Lung (tissue), 12 donors: Measurements from ENCODE around the gene NLGN3. TPM values are rescaled to one million over a fixed set of nuclear protein-coding genes. Genes with fewer than 3 reads are reported as not detected.

Experiments used
- ATAC-seq: fragments of 200-7000 bp; cut with Tn5 transposase; one replicate; pipeline ENCODE4 v1.9.1; 2020; ENCODE audit warnings: moderate number of reproducible peaks; ENCODE audit not compliant: insufficient read depth, low FRiP score
- DNase-seq, 3 donors: peaks; one replicate each; pipeline ENCODE4 v3.0.0-alpha.2; 2013 to 2017
- H3K27ac ChIP-seq, 2 donors: one replicate each; pipeline ENCODE4 v1.5.1; 2013; ENCODE audit warnings: mild to moderate bottlenecking in 2 of 2, moderate library complexity in 2 of 2, control low read depth in 1 of 2, inconsistent platforms in 1 of 2, low read depth in 1 of 2, low read length in 1 of 2
- H3K27me3 ChIP-seq, 3 donors: one replicate each; pipeline ENCODE4 v1.5.1; 2013; ENCODE audit warnings: low read length in 2 of 3; ENCODE audit not compliant: control insufficient read depth in 3 of 3, insufficient read depth in 3 of 3
- H3K36me3 ChIP-seq, 4 donors: one replicate each; pipeline ENCODE4 v1.5.1; 2013; ENCODE audit warnings: low read length in 4 of 4, mild to moderate bottlenecking in 1 of 4, moderate library complexity in 1 of 4; ENCODE audit not compliant: control insufficient read depth in 4 of 4, insufficient read depth in 4 of 4
- H3K4me1 ChIP-seq, 5 donors: one replicate each; pipeline ENCODE4 v1.5.1; 2013; ENCODE audit warnings: low read length in 5 of 5, mild to moderate bottlenecking in 2 of 5, moderate library complexity in 1 of 5; ENCODE audit not compliant: control insufficient read depth in 5 of 5, insufficient read depth in 5 of 5
- H3K4me3 ChIP-seq: one replicate; pipeline ENCODE4 v1.5.1; 2013; ENCODE audit warnings: mild to moderate bottlenecking, control low read depth, moderate library complexity
- H3K9ac ChIP-seq, 2 donors: one replicate each; pipeline ENCODE4 v1.5.1; 2013; ENCODE audit warnings: low read length in 2 of 2, control low read depth in 1 of 2; ENCODE audit not compliant: insufficient read depth in 1 of 2
- H3K9me3 ChIP-seq, 4 donors: one replicate each; pipeline ENCODE4 v1.5.1; 2013; ENCODE audit warnings: low read length in 3 of 4, mild to moderate bottlenecking in 1 of 4, moderate library complexity in 1 of 4; ENCODE audit not compliant: control insufficient read depth in 4 of 4, insufficient read depth in 3 of 4
- CTCF ChIP-seq: IDR thresholded peaks from 2 replicates; pipeline ENCODE4 v1.5.1; 2012; ENCODE audit warnings: mild to moderate bottlenecking; ENCODE audit errors: control extremely low read depth, extremely low read depth
- WGBS, 2 donors: extraction: QIAGEN DNeasy Blood & Tissue Kit; methylation state at CpG; one replicate each; pipeline ENCODE4 v1.1.7; 2013; 5-methylcytosine and 5-hydroxymethylcytosine counted together
- polyA plus RNA-seq, 2 donors: library from polyadenylated mRNA; stranded (reverse); fragments of 200-250 nt; gene quantifications; one replicate each; pipeline ENCODE4 v1.2.1, GENCODE V29; 2013
- total RNA-seq, 2 donors: library from RNA; depleted of rRNA in 1 of 2; stranded (reverse); fragments of >200 nt in 1 of 2; gene quantifications; one replicate each; pipeline ENCODE4 v1.2.1, GENCODE V29; 2014 to 2021
- donor health status: control.
- donor health status: control.
- donor health status: Bipolar disorder and iron deficiency.
- donor health status: healthy.
- donor health status: DM: yes; HTN: yes; CAD: no.

NLGN3 gene
- total and polyA plus RNA-seq, 4 donors = 0.20 to 1.5 (median 0.78) TPM

DNA sequence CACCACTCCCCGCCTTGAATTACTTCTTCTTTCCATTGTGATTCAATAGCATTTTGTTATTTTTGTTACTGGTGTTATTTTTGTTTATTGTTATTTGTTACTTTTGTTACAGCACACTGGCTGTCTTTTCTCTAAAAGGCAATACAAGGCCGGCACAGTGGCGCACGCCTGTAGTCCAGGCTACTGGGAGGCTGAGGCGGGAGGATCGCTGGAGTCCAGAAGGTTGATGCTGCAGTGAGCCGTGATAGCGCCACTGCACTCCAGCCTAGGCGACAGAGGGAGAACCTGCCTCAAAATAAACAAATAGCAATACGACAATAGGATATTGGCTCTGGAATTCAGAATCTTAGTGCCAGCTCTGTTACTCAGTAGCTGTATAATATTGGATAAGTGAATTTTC, 27.3 kb upstream of the NLGN3 start:
- TF ChIP-seq CTCF = no peak
- H3K27me3 ChIP-seq = no peaks in the 10 kb centered on the region
- peaks cover 0 to 2% (median 0%) of the 10 kb centered on the region in 4 donors for H3K9me3 ChIP-seq
- no peak overlapping the region for H3K27ac ChIP-seq
- no peak overlapping the region for H3K4me3 ChIP-seq
- 74 to 90% methylated on average over 10 of the region's 10 CpGs for WGBS, 2 donors
- peaks cover 6 to 21% (median 11%) of the 10 kb centered on the region in 4 donors for H3K36me3 ChIP-seq
- DNase-seq (no peak), ATAC-seq (no peak)
- H3K9ac ChIP-seq = no peak overlapping the region
- peaks cover 0 to 7% (median 3%) of the 10 kb centered on the region in 5 donors for H3K4me1 ChIP-seq

- H3K36me3 ChIP-seq = peaks cover 11 to 27% (median 19%) of the 10 kb centered on the region in 4 donors
- 3 to 28% methylated on average over 32 to 56 of the region's 56 CpGs for WGBS, 2 donors
- peaks cover 0 to 2% (median 0%) of the 10 kb centered on the region in 4 donors for H3K9me3 ChIP-seq
- H3K27me3 ChIP-seq = no peaks in the 10 kb centered on the region
- H3K27ac ChIP-seq = peak within 1 kb of the TSS; percentile 44 to 51
- H3K4me1 ChIP-seq = peaks cover 0 to 7% (median 3%) of the 10 kb centered on the region in 5 donors
- peak within 1 kb of the TSS; percentile 57 for H3K4me3 ChIP-seq
- peak within 1 kb of the TSS; percentile 56 to 83 for H3K9ac ChIP-seq
- peak; percentile 91 to 95 (median 91) for DNase-seq
- TF ChIP-seq CTCF = no peak
- peak; percentile 94 for ATAC-seq
Observed at GRCh38 chrX:71118032-71118984, 26.3 kb upstream of the NLGN3 start, which contains the start of gene MED12. Gene MED12, plus strand, starts transcription at chrX:71118596. Its CDS starts 159 bp downstream, at chrX:71118755.

DNA sequence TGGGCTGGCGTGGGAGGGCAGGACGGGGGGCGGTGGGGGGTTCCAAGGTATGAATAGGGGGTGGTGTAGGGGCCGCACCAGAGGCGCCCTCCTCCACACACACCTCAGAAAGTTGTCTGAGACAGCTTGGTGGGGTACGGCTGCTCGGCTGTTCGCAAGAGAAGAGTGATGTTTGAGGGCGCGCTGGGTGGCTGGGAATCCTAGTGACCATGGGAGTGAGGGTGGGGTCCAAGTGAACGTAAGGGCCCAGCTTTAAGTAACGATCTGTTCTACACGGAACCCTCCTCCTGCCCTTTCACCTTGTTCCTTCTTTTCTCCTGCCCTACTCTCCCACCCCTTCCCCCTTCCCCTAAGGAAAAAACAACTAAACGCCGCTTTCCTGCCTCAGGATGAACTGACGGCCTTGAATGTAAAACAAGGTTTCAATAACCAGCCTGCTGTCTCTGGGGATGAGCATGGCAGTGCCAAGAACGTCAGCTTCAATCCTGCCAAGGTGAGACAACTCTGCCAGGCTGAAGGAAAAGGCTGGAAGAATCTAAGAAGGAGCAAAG, 25.6 kb upstream of the NLGN3 start:
- H3K4me3 ChIP-seq = no peak overlapping the region
- H3K4me1 ChIP-seq = peaks cover 0 to 7% (median 3%) of the 10 kb centered on the region in 5 donors
- peak overlapping the region in 1 of 2 donors; percentile 51 for H3K27ac ChIP-seq
- no peak for DNase-seq
- no peaks in the 10 kb centered on the region for H3K27me3 ChIP-seq
- peak overlapping the region; percentile 56 to 83 for H3K9ac ChIP-seq
- ATAC-seq = no peak
- H3K9me3 ChIP-seq = peaks cover 0 to 2% (median 0%) of the 10 kb centered on the region in 4 donors
- WGBS, 2 donors = 3 to 29% methylated on average over 9 to 17 of the region's 17 CpGs
- H3K36me3 ChIP-seq = peaks cover 11 to 30% (median 20%) of the 10 kb centered on the region in 4 donors
- TF ChIP-seq CTCF = no peak
